Measurements from ENCODE around the gene GPRC5D. TPM values are rescaled to one million over a fixed set of nuclear protein-coding genes. Genes with fewer than 3 reads are reported as not detected.

GPRC5D gene
- total and polyA plus RNA-seq, 8 donors: 0.18 TPM; not detected in 7

DNA sequence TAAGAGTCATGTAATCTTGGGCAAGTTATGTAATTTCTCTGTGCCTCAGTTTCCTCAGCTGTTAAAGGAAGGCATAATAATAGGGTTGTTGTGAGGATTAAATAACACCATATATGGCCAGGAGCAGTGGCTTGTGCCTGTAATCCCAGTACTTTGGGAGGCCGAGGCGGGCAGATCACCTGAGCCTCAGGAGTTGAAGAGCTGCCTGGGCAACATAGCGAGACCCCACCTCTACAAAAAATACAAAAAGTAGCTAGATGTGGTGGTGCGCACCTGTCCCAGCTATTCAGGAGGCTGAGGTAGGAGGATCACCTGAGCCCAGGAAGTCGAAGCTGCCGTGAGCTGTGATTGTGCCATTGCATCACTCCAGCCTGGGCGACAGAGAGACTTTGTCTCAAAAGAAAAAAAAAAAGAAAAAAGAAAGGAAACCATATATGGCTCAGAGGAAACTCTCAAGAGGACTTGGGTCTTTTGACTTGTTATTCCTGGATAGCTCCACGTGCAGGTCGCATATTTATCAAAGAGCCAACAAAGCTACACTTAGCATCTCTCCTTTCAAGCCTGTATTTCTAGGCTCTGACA is 53.7 kb downstream of the GPRC5D start:
- Histone ChIP-seq H3K27ac (no peak overlapping the region), H3K36me3 (no peaks in the 10 kb centered on the region), H3K27me3 (peaks cover 0 to under 1% (median 0%) of the 10 kb centered on the region in 3 donors), H3K4me3 (no peak overlapping the region), H3K4me1 (peaks cover 0 to 69% (median 12%) of the 10 kb centered on the region in 4 donors), H3K9me3 (no peaks in the 10 kb centered on the region)
- DNase-seq: no peak
- 79 to 89% (median 82%) methylated on average over 9 of the region's 9 CpGs for WGBS, 5 donors
- TF ChIP-seq POLR2A (IDR thresholded peaks at IDR 0.05): no peak
- TF ChIP-seq POLR2AphosphoS5 (IDR thresholded peaks at IDR 0.05): no peak
- TF ChIP-seq EP300 (IDR thresholded peaks at IDR 0.05): no peak
- TF ChIP-seq, protein P1, sequence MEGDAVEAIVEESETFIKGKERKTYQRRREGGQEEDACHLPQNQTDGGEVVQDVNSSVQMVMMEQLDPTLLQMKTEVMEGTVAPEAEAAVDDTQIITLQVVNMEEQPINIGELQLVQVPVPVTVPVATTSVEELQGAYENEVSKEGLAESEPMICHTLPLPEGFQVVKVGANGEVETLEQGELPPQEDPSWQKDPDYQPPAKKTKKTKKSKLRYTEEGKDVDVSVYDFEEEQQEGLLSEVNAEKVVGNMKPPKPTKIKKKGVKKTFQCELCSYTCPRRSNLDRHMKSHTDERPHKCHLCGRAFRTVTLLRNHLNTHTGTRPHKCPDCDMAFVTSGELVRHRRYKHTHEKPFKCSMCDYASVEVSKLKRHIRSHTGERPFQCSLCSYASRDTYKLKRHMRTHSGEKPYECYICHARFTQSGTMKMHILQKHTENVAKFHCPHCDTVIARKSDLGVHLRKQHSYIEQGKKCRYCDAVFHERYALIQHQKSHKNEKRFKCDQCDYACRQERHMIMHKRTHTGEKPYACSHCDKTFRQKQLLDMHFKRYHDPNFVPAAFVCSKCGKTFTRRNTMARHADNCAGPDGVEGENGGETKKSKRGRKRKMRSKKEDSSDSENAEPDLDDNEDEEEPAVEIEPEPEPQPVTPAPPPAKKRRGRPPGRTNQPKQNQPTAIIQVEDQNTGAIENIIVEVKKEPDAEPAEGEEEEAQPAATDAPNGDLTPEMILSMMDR (IDR thresholded peaks at IDR 0.05): no peak
- intact Hi-C loops (cut with DNase I; ENCODE audit: low total_unique reads): no loop called here

DNA sequence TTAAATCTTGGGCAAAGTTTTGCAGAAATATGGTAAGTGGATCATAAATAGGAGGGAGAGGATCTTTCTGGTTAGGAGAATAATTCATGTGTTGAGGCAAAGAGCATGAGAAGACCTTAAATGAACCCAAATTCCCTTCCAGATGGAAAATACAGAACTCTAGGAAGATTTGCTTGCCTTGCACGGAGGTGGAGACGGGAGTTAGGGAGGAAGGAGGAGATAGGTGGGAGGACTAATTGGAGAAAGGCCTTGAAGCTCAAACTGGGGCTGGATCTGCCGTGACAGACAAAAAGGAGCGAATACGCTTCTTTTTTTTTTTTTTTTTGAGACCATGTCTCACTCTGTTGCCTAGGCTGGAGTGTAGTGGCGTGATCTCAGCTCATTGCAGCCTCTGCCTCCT is 54.7 kb downstream of the GPRC5D start:
- H3K4me3 ChIP-seq: no peak overlapping the region
- 74 to 92% (median 86%) methylated on average over 5 to 6 of the region's 6 CpGs for WGBS, 5 donors
- H3K4me1 ChIP-seq: peaks cover 1 to 60% (median 12%) of the 10 kb centered on the region in 4 donors
- H3K36me3 ChIP-seq: no peaks in the 10 kb centered on the region
- no peaks in the 10 kb centered on the region for H3K9me3 ChIP-seq
- H3K27me3 ChIP-seq: peaks cover 0 to 10% (median 0%) of the 10 kb centered on the region in 3 donors
- H3K27ac ChIP-seq: no peak overlapping the region
- DNase-seq: no peak
- intact Hi-C loops (cut with DNase I; ENCODE audit: low total_unique reads): no loop called here
- TF ChIP-seq EP300 (IDR thresholded peaks at IDR 0.05) (no peak), POLR2AphosphoS5 (IDR thresholded peaks at IDR 0.05) (no peak), POLR2A (IDR thresholded peaks at IDR 0.05) (no peak)
- TF ChIP-seq, protein P1 (IDR thresholded peaks at IDR 0.05): no peak

DNA sequence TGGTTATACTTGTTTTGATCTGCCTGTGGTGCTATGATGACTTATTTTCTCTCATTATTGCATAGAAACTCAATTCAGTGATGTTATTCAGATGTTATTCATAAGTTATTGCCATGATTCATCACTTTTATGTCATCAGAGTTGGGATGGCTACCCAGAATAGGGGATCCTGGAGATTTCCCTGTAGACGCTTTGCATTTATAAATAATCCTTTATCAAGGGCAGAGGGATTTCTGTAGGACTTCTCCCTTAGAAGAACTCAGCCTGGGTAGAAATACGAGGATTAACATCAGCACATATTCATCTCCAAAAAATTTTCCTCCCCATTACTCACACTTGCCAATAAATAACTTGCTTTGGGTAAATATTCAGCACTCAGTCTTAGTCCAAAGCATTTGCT is 55.7 kb downstream of the GPRC5D start:
- 58 to 69% (median 62%) methylated on average over 2 of the region's 2 CpGs for WGBS, 5 donors
- Histone ChIP-seq H3K9me3 (no peaks in the 10 kb centered on the region), H3K4me3 (no peak overlapping the region), H3K27ac (no peak overlapping the region), H3K27me3 (peaks cover 0 to 17% (median 0%) of the 10 kb centered on the region in 3 donors), H3K4me1 (peaks cover 12 to 60% (median 20%) of the 10 kb centered on the region in 4 donors), H3K36me3 (no peaks in the 10 kb centered on the region)
- intact Hi-C loops (cut with DNase I; ENCODE audit: low total_unique reads): no loop called here
- TF ChIP-seq, protein P1 (IDR thresholded peaks at IDR 0.05): no peak
- TF ChIP-seq EP300 (IDR thresholded peaks at IDR 0.05) (no peak), POLR2A (IDR thresholded peaks at IDR 0.05) (no peak), POLR2AphosphoS5 (IDR thresholded peaks at IDR 0.05) (no peak)
- DNase-seq: no peak

DNA sequence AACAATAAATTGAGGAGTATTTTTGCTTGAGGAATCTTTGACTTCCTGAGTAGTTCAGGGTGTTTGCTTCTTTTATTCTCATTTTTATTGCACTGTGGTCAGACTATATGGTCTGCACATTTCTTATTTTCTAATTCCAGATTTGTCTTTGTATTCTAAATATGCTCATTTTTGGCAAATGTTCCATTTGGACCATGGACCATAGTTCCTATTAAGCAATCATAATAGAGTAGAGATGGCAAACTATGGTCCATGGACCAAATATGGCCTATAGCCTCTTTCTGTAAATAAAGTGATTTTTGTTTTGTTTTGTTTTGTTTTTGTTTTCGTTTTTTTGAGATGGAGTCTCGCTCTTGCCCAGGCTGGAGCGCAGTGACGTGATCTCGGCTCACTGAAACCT is 58.5 kb downstream of the GPRC5D start:
- intact Hi-C loops (cut with DNase I; ENCODE audit: low total_unique reads): no loop called here
- DNase-seq: no peak
- peak overlapping the region in 3 of 4 donors; percentile 53 to 61 (median 54) for H3K4me3 ChIP-seq
- H3K9me3 ChIP-seq: no peaks in the 10 kb centered on the region
- peaks cover 0 to 28% (median 3%) of the 10 kb centered on the region in 3 donors for H3K27me3 ChIP-seq
- 85 to 96% (median 91%) methylated on average over 5 of the region's 5 CpGs for WGBS, 5 donors
- H3K36me3 ChIP-seq: no peaks in the 10 kb centered on the region
- peaks cover 8 to 46% (median 22%) of the 10 kb centered on the region in 4 donors for H3K4me1 ChIP-seq
- H3K27ac ChIP-seq: peak overlapping the region in 2 of 5 donors; percentile 83 to 94
- no peak for TF ChIP-seq EP300 (IDR thresholded peaks at IDR 0.05)
- TF ChIP-seq, protein P1 (IDR thresholded peaks at IDR 0.05): no peak
- TF ChIP-seq POLR2A (IDR thresholded peaks at IDR 0.05): no peak
- no peak for TF ChIP-seq POLR2AphosphoS5 (IDR thresholded peaks at IDR 0.05)
